ENCODE data around the gene TMEM11. TPM values are rescaled to one million over a fixed set of nuclear protein-coding genes. Genes with fewer than 3 reads are reported as not detected.

TMEM11 gene
- total RNA-seq, 1 donor from 2014 or later, result 31.9 TPM

- intact Hi-C loops (cut with DNase I), result loop anchor here (10.0 kb wide), 2 partner anchors 47 to 93 kb away; partner anchors contain the start of gene DHRS7B
- no peak for DNase-seq
- no peak for ATAC-seq (ENCODE audit: poor library complexity)
Measured at GRCh38 chr17:21218101-21218500, 4.1 kb upstream of the TMEM11 start.

DNA sequence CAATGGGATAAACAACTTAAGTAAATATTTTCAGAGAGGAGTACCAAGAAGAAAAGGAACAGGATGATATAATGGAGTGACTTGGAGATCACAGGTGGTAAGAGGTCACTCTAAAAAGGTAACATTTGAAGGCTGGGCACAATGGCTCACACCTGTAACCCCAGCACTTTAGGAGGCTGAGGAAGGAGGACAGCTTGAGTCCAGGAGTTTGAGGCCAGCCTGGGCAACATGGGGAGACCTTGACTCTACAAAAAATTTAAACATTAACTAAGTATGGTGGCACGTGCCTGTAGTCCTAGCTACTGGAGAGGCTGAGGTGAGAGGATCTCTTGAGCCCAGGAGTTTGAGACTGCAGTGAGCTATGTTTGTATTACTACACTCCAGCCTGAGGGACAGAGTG is 3.4 kb upstream of the TMEM11 start:
- intact Hi-C loops (cut with DNase I), result loop anchor here (10.0 kb wide), 2 partner anchors 47 to 93 kb away; partner anchors contain the start of gene DHRS7B
- DNase-seq (no peak), ATAC-seq (ENCODE audit: poor library complexity) (no peak)

GRCh38 chr17:21215935-21216334 is 2.0 kb upstream of the TMEM11 start:
- ATAC-seq (ENCODE audit: poor library complexity) (no peak), DNase-seq (no peak)
- intact Hi-C loops (cut with DNase I), result loop anchor here (10.0 kb wide), 2 partner anchors 49 to 91 kb away; partner anchors contain the start of gene DHRS7B

- peak; percentile 50 for DNase-seq
- intact Hi-C loops (cut with DNase I), result loop anchor here (10.0 kb wide), 2 partner anchors 50 to 90 kb away; partner anchors contain the start of gene DHRS7B
- peak; percentile 6 for ATAC-seq (ENCODE audit: poor library complexity)
Measured at GRCh38 chr17:21214777-21215541, 998 bp upstream of the TMEM11 start.

DNA sequence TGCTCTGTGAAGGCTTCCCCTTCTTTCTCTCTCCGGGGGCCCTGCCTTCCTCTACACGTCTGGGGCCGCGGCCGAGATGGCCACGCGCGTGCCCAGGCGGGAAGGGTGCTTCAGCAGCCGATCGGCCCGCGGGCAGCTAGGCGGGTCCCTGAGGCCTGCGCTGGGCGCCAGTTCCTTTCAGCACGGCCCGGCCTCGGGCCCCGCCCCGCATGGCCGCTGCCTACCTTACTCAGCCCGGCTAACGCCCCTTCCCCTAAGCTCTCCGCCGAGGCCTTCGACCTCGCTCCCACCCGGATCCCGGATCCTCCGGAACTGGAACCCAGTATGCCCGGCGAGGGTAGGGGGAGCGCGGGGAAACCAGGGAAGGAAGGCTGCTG is 335 bp downstream of the TMEM11 start:
- intact Hi-C loops (cut with DNase I), result loop anchor here (10.0 kb wide), 2 partner anchors 51 to 89 kb away; partner anchors contain the start of gene DHRS7B
- peak; percentile 75 for DNase-seq

DNA sequence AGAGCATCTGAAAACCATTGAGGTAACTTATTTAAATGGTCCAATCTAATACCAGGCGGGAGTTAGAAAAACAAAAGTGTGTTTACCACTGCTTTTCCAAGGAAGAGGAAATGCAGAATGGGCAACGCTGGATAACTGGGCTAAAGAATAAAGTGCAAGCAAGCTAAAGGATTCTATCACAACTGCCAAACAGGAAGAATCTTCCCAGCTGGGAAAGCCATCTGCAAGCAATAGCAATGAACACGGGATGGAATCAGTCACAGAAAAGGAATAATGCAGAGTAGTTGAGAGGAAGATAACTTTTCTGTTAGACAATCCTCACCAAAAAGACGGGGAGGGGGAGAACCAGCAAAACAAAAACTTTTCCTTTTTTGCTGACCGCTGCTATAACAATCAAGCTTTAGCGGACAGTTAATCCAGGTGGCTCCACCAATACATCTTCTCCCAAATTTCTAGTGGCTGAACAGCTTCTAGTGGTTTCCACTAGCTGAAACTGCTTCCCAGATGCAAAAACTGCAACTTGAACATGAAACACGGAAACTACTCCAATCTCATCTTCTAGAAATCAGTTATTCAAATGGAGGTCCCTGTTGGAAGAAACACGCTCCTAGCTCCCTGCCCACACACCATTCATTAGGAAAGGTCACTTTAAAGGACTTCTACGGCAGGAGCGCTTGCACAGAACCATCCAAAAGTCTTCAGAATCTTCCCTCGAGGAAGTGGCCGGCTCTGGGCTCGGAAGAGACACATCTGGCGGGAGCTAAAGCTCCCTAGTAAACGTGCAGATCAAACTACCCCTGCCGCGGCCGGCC is 929 bp downstream of the TMEM11 start:
- DNase-seq, result no peak
- intact Hi-C loops (cut with DNase I), result loop anchor here (10.0 kb wide), 2 partner anchors 52 to 88 kb away; partner anchors contain the start of gene DHRS7B
- ATAC-seq (ENCODE audit: poor library complexity), result no peak

More for the DNA sequence above, 335 bp downstream of the TMEM11 start:
- peak; percentile 10 for ATAC-seq (ENCODE audit: poor library complexity)

GRCh38 chr17:21211825-21212479 is 2.0 kb downstream of the TMEM11 start:
- no peak for DNase-seq
- no peak for ATAC-seq (ENCODE audit: poor library complexity)
- intact Hi-C loops (cut with DNase I), result loop anchor here (10.0 kb wide), 2 partner anchors 53 to 87 kb away; partner anchors contain the start of gene DHRS7B

- intact Hi-C loops (cut with DNase I), result loop anchor here (10.0 kb wide), 2 partner anchors 54 to 86 kb away; partner anchors contain the start of gene DHRS7B
- DNase-seq, result no peak
- ATAC-seq (ENCODE audit: poor library complexity), result no peak
Measured at GRCh38 chr17:21210411-21211076, 3.4 kb downstream of the TMEM11 start.

DNA sequence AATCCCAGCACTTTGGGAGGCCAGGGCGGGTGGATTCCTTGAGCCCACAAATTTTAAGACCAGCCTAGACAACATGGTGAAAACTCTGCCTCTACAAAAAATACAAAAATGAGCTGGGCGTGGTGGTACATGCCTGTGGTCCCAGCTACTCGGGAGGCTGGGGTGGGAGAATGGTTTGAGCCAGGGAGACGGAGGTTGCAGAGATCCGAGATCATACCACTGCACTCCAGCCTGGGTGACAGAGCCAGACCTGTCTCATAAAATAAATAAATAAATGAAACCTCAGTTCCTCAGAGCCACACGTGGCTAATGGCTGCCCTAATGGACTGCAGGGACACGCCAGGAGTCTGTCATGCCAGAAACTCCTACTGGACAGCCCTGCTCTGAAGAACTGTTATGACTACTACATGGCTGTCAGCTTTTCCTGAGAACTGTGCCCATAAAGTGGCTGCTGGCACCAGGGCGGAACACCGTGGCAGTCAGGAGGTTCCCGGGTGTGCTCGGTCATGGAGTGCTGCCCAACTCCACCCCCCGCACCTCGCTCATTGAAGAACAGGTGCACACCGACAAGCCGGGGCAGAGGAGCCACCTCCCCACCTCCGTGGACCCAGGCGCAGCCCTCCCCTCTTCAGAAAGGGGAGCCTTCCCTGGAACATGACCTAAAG is 4.3 kb downstream of the TMEM11 start:
- DNase-seq, result peak; percentile 73
- peak; percentile 30 for ATAC-seq (ENCODE audit: poor library complexity)
- intact Hi-C loops (cut with DNase I), result loop anchor here (10.0 kb wide), 2 partner anchors 55 to 85 kb away; partner anchors contain the start of gene DHRS7B

DNA sequence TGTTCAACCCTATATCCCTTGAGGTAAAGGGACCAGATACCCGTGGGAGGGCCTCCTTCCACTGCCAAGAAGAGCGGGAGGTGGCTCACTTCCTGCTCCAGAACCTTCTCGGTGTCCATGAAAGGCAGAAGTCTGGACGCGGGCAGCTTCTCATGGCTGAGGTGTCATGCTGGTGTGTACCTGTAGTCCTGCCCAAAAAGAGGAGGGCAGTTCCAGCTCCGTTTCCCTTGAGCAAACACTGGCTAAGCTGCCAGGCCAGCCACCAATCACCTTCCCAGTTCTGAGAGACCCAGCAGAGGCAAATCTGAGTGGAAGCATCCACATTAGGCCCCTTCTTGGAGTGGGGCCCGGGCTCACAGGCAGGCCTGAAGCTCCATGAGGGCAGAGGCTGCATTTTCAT is 5.6 kb downstream of the TMEM11 start:
- DNase-seq (no peak), ATAC-seq (ENCODE audit: poor library complexity) (no peak)
- intact Hi-C loops (cut with DNase I), result no loop called here

DNA sequence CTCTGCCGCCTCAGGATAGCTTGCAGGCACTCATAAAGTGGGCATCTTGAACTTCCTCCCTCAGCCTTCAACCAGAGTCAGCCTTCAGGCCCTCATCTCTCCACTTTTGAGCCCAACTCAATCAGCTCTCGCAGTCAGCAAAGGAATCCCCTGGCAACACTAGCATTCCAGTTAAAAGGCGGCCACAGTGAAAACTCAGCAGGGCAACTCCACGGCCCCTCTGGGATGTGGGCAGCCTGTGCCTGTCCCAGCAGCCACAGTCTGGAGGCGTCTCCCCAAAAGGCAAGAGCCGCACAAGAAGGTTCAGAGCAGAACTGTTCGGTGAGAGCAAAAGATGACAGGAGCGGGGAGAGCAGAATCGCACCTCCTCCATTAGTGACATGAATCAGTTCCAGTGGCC is 9.0 kb downstream of the TMEM11 start:
- DNase-seq (no peak), ATAC-seq (ENCODE audit: poor library complexity) (no peak)

GRCh38 chr17:21202512-21202911 is 11.4 kb downstream of the TMEM11 start:
- DNase-seq (no peak), ATAC-seq (ENCODE audit: poor library complexity) (no peak)
- intact Hi-C loops (cut with DNase I), result no loop called here

More for the DNA sequence above, 9.0 kb downstream of the TMEM11 start:
- intact Hi-C loops (cut with DNase I), result no loop called here

DNA sequence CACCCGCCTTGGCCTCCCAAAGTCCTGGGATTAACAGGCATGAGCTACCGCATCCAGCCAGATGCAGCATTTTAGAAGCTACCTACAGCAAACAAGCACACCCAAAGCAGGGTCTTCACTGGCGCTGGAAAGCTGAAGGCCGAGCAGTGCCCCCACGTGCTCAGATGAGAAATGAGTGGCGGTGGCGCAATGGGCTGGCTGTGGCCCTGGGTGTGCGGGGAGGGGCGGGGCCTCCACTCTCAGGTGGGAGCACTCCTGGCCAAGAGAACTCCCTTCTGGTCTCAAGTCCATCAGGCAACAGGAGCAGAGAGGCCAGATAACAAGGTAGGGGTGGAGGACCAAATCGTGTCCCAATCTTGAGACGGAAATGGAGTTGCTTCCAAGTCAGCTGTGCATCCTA is 12.1 kb downstream of the TMEM11 start:
- intact Hi-C loops (cut with DNase I), result no loop called here
- ATAC-seq (ENCODE audit: poor library complexity) (no peak), DNase-seq (no peak)

DNA sequence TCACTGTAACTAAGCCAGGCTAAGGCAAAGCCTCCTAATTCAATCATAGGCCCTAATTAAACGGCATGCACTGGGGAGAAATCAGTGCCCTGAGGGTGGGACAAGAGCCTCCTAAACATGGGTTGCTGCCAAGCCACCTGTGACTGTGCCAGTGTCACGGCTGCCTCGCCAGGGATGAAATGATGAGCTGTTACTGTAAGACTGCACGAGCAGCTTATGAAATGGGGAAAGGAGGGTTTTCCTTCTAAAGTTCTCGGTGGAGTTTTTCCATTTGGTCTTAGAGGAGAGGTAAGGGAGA is 12.7 kb downstream of the TMEM11 start:
- DNase-seq (no peak), ATAC-seq (ENCODE audit: poor library complexity) (peak; percentile 61)
- intact Hi-C loops (cut with DNase I), result no loop called here

DNA sequence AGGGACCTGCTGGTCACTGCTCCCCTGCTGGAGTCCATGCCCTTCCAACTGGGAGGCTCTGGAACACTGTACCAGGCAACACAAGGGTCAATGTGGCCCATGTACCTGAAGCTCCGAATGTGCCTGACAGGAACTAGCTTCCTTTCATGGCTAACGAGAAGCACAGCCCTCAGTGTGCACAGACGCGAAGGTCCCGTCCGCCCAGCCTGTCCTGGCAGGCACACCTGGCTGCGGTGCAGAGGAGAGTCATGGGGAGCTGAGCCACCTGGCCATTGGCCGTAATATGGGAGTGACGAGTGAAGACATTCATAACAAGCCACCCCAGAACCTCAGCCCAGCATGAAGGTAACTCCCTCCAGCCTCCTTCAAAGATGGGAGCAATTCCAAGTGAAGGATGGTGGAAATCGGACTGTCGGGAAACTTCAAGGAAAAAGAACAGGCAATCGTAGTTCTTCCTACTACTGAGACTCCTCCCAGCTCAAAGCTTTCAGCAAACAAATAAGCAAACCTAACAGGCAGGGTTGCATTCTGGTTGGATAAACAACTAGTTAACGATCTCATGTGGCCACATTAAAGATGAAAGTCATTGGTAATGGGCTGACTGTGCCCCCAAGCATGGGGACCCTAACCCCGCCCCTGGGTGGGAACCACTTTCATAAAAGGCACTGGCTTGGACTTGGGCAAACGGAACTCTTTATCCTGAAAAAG is 13.2 kb downstream of the TMEM11 start:
- DNase-seq (no peak), ATAC-seq (ENCODE audit: poor library complexity) (peak; percentile 13)
- intact Hi-C loops (cut with DNase I), result no loop called here

DNA sequence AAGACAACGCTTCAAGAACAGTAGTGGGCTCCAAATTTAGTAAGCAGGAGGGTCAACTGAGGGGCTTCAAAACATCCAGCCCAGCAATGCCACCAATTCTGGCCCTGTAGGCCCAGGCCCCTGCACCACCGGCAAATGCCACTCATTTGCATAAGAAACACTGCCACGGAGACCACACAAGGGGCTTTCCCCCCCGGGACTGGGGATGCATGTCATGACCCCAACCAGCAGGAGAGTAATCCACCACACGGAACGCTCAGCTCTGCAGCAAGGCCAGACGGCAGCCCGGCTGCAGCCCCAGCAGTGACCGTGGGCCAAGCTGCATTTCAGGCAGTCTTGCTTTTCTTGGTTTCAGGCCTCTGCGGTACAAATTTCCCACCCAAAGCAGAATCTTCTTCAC is 14.1 kb downstream of the TMEM11 start:
- intact Hi-C loops (cut with DNase I), result no loop called here

GRCh38 chr17:21199311-21199710 is 14.7 kb downstream of the TMEM11 start:
- ATAC-seq (ENCODE audit: poor library complexity) (no peak), DNase-seq (no peak)
- intact Hi-C loops (cut with DNase I), result no loop called here

More for the DNA sequence above, 14.1 kb downstream of the TMEM11 start:
- no peak for DNase-seq
- ATAC-seq (ENCODE audit: poor library complexity), result no peak
